Liver (tissue), 9 donors: ENCODE results near the gene TTLL4. TPM values are rescaled to one million over a fixed set of nuclear protein-coding genes. Genes with fewer than 3 reads are reported as not detected.

Source experiments
- DNase-seq: peaks from one replicate; pipeline ENCODE4 v3.0.0-alpha.2; 2017; ENCODE audit warnings: low spot score
- H3K27ac ChIP-seq, 2 donors: one replicate each; pipeline ENCODE4 v1.7.0; 2013; ENCODE audit warnings: inconsistent platforms in 2 of 2, low read length in 2 of 2, control low read depth in 1 of 2, low read depth in 1 of 2, mild to moderate bottlenecking in 1 of 2
- H3K27me3 ChIP-seq, 4 donors: one replicate each; pipeline versions ENCODE4 v1.6.1 to v1.7.0; 2013; ENCODE audit warnings: low read length in 3 of 4, inconsistent platforms in 1 of 4, mild to moderate bottlenecking in 1 of 4, moderate library complexity in 1 of 4; ENCODE audit not compliant: control insufficient read depth in 4 of 4, insufficient read depth in 4 of 4
- H3K36me3 ChIP-seq, 4 donors: one replicate each; pipeline versions ENCODE4 v1.6.1 to v1.7.0; 2013; ENCODE audit warnings: low read length in 3 of 4, mild to moderate bottlenecking in 3 of 4, low read depth in 1 of 4, moderate library complexity in 1 of 4; ENCODE audit not compliant: control insufficient read depth in 4 of 4, insufficient read depth in 3 of 4
- H3K4me1 ChIP-seq, 4 donors: one replicate each; pipeline versions ENCODE4 v1.6.1 to v1.7.0; 2013; ENCODE audit warnings: low read length in 3 of 4, mild to moderate bottlenecking in 3 of 4, moderate library complexity in 1 of 4; ENCODE audit not compliant: control insufficient read depth in 4 of 4, insufficient read depth in 4 of 4
- H3K4me3 ChIP-seq, 3 donors: one replicate each; pipeline versions ENCODE4 v1.6.1 to v1.7.0; 2013; ENCODE audit warnings: low read length in 3 of 3, control low read depth in 1 of 3, low read depth in 1 of 3, mild to moderate bottlenecking in 1 of 3
- H3K9ac ChIP-seq, 2 donors: one replicate each; pipeline ENCODE4 v1.7.0; 2013; ENCODE audit warnings: low read length in 2 of 2, mild to moderate bottlenecking in 2 of 2, moderate library complexity in 2 of 2, control low read depth in 1 of 2, low read depth in 1 of 2
- H3K9me3 ChIP-seq, 4 donors: one replicate each; pipeline versions ENCODE4 v1.6.1 to v1.7.0; 2013; ENCODE audit warnings: low read length in 3 of 4; ENCODE audit not compliant: control insufficient read depth in 4 of 4
- EGR1 ChIP-seq, 2 donors: IDR thresholded peaks; 2 replicates each; pipeline ENCODE4 v1.6.1; 2016 to 2018; ENCODE audit warnings: antibody characterized with exemption in 2 of 2, low read depth in 2 of 2
- FOXA1 ChIP-seq: IDR thresholded peaks from 2 replicates; pipeline ENCODE4 v1.6.1; 2016; ENCODE audit warnings: antibody characterized with exemption
- FOXA2 ChIP-seq: IDR thresholded peaks from 2 replicates; pipeline ENCODE4 v1.6.1; 2016; ENCODE audit warnings: antibody characterized with exemption
- GABPA ChIP-seq, 2 donors: IDR thresholded peaks in 1 of 2; conservative IDR thresholded peaks in 1 of 2; 2 replicates each; pipeline ENCODE4 v1.6.1; 2016; ENCODE audit warnings: antibody characterized with exemption in 2 of 2, mild to moderate bottlenecking in 1 of 2, moderate library complexity in 1 of 2
- HNF4A ChIP-seq, 2 donors: conservative IDR thresholded peaks; 2 replicates each; pipeline ENCODE4 v1.6.1; 2016; ENCODE audit warnings: antibody characterized with exemption in 2 of 2, mild to moderate bottlenecking in 2 of 2
- HNF4G ChIP-seq: IDR thresholded peaks from 2 replicates; pipeline ENCODE4 v1.6.1; 2016; ENCODE audit warnings: antibody characterized with exemption
- JUND ChIP-seq, 2 donors: IDR thresholded peaks; 2 replicates each; pipeline ENCODE4 v1.6.1; 2016; ENCODE audit warnings: antibody characterized with exemption in 2 of 2
- NR2F2 ChIP-seq: IDR thresholded peaks from 2 replicates; pipeline ENCODE4 v1.6.1; 2016; ENCODE audit warnings: antibody characterized with exemption
- RAD21 ChIP-seq, 2 donors: IDR thresholded peaks; 2 replicates each; pipeline ENCODE4 v1.6.1; 2016; ENCODE audit warnings: antibody characterized with exemption in 2 of 2, mild to moderate bottlenecking in 2 of 2
- RXRA ChIP-seq, 2 donors: IDR thresholded peaks; 2 replicates each; pipeline ENCODE4 v1.6.1; 2017 to 2018; ENCODE audit warnings: antibody characterized with exemption in 2 of 2, mild to moderate bottlenecking in 1 of 2
- SP1 ChIP-seq: IDR thresholded peaks from 2 replicates; pipeline ENCODE4 v1.6.1; 2018; ENCODE audit warnings: antibody characterized with exemption, mild to moderate bottlenecking
- TAF1 ChIP-seq: conservative IDR thresholded peaks from 2 replicates; pipeline ENCODE4 v1.6.1; 2016; ENCODE audit warnings: antibody characterized with exemption, mild to moderate bottlenecking
- YY1 ChIP-seq: IDR thresholded peaks from 2 replicates; pipeline ENCODE4 v1.6.1; 2016; ENCODE audit warnings: antibody characterized with exemption, mild to moderate bottlenecking
- WGBS: extraction: QIAGEN DNeasy Blood & Tissue Kit; methylation state at CpG from one replicate; pipeline ENCODE4 v1.1.7; 2013; 5-methylcytosine and 5-hydroxymethylcytosine counted together
- polyA plus RNA-seq, 2 donors: library from polyadenylated mRNA; stranded (reverse) in 1 of 2; unstranded in 1 of 2; fragments of 200-250 nt in 1 of 2; fragments of >200 nt in 1 of 2; fragmentation: Nextera tagmentation in 1 of 2; extraction: Ambion mirVana in 1 of 2; gene quantifications; one replicate each; pipeline versions ENCODE4 v1.2.1 to v1.2.3, GENCODE V29; 2013 to 2015
- total RNA-seq, 2 donors: library from RNA; depleted of rRNA; stranded (reverse); fragments of >200 nt; gene quantifications; one replicate each; pipeline ENCODE4 v1.2.3, GENCODE V29; 2014
- TF ChIP-seq, protein P1 (sequence below): IDR thresholded peaks from 2 replicates; pipeline ENCODE4 v1.6.1; 2016; ENCODE audit warnings: antibody characterized with exemption
- TF ChIP-seq, protein P2 (sequence below): IDR thresholded peaks from 2 replicates; pipeline ENCODE4 v1.6.1; 2016; ENCODE audit warnings: antibody characterized with exemption
- TF ChIP-seq, protein P3 (sequence below): IDR thresholded peaks from 2 replicates; pipeline ENCODE4 v1.6.1; 2016; ENCODE audit warnings: antibody characterized with exemption
- TF ChIP-seq, protein P4 (sequence below): fragments of 150-350 bp; IDR thresholded peaks from 2 replicates; pipeline ENCODE4 v1.5.1; 2017; ENCODE audit warnings: improper control_type of control experiment, low read depth, low read length; ENCODE audit not compliant: missing input control
- TF ChIP-seq, protein P5 (sequence below): IDR thresholded peaks from 2 replicates; pipeline ENCODE4 v1.6.1; 2016; ENCODE audit warnings: antibody characterized with exemption, mild to moderate bottlenecking
- donor health status: healthy.
- donor health status: healthy.
- donor health status: healthy.
- donor health status: healthy.
- donor health status: healthy.

The TTLL4 gene
- total and polyA plus RNA-seq, 4 donors, result 5.7 to 14.0 (median 6.6) TPM

DNA sequence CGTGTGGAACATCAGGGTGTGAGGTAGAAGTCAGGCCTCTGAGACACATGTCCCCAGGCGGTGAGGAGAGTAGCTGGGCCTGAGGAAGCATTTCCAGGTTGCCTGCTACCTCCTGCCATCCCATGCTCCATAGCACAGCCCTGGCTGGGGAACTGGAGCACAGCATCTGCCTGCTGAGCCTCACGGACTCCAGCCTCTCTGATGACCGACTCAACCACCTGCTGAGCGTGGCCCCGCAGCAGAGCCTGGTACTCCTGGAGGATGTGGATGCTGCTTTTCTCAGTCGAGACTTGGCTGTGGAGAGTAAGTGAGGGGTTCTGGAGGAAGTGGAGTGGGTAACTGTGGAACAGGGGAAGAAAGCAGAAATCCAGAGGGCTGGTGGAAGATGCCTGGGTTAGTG lies 48.3 kb upstream of the TTLL4 start:
- WGBS, result 93% methylated on average over 7 of the region's 7 CpGs
- TF ChIP-seq, protein P1, sequence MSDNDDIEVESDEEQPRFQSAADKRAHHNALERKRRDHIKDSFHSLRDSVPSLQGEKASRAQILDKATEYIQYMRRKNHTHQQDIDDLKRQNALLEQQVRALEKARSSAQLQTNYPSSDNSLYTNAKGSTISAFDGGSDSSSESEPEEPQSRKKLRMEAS, result no peak
- TF ChIP-seq FOXA1 (no peak), EGR1 (IDR thresholded peaks at IDR 0.05; ENCODE audit: low read depth in 2 of 2) (no peak), JUND (IDR thresholded peaks at IDR 0.05) (no peak), NR2F2 (no peak), TAF1 (no peak), RAD21 (IDR thresholded peaks at IDR 0.05) (no peak), RXRA (IDR thresholded peaks at IDR 0.05) (no peak), YY1 (no peak), HNF4G (no peak), SP1 (no peak), GABPA (IDR thresholded peaks at IDR 0.05 in 1 of 2, conservative IDR thresholded peaks at IDR 0.05 in 1 of 2) (no peak), FOXA2 (no peak), HNF4A (conservative IDR thresholded peaks at IDR 0.05) (no peak)
- TF ChIP-seq, protein P2, sequence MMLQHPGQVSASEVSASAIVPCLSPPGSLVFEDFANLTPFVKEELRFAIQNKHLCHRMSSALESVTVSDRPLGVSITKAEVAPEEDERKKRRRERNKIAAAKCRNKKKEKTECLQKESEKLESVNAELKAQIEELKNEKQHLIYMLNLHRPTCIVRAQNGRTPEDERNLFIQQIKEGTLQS, result no peak
- TF ChIP-seq, protein P3, sequence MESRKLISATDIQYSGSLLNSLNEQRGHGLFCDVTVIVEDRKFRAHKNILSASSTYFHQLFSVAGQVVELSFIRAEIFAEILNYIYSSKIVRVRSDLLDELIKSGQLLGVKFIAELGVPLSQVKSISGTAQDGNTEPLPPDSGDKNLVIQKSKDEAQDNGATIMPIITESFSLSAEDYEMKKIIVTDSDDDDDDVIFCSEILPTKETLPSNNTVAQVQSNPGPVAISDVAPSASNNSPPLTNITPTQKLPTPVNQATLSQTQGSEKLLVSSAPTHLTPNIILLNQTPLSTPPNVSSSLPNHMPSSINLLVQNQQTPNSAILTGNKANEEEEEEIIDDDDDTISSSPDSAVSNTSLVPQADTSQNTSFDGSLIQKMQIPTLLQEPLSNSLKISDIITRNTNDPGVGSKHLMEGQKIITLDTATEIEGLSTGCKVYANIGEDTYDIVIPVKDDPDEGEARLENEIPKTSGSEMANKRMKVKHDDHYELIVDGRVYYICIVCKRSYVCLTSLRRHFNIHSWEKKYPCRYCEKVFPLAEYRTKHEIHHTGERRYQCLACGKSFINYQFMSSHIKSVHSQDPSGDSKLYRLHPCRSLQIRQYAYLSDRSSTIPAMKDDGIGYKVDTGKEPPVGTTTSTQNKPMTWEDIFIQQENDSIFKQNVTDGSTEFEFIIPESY, result no peak
- TF ChIP-seq, protein P4, sequence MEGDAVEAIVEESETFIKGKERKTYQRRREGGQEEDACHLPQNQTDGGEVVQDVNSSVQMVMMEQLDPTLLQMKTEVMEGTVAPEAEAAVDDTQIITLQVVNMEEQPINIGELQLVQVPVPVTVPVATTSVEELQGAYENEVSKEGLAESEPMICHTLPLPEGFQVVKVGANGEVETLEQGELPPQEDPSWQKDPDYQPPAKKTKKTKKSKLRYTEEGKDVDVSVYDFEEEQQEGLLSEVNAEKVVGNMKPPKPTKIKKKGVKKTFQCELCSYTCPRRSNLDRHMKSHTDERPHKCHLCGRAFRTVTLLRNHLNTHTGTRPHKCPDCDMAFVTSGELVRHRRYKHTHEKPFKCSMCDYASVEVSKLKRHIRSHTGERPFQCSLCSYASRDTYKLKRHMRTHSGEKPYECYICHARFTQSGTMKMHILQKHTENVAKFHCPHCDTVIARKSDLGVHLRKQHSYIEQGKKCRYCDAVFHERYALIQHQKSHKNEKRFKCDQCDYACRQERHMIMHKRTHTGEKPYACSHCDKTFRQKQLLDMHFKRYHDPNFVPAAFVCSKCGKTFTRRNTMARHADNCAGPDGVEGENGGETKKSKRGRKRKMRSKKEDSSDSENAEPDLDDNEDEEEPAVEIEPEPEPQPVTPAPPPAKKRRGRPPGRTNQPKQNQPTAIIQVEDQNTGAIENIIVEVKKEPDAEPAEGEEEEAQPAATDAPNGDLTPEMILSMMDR, result no peak
- TF ChIP-seq, protein P5, sequence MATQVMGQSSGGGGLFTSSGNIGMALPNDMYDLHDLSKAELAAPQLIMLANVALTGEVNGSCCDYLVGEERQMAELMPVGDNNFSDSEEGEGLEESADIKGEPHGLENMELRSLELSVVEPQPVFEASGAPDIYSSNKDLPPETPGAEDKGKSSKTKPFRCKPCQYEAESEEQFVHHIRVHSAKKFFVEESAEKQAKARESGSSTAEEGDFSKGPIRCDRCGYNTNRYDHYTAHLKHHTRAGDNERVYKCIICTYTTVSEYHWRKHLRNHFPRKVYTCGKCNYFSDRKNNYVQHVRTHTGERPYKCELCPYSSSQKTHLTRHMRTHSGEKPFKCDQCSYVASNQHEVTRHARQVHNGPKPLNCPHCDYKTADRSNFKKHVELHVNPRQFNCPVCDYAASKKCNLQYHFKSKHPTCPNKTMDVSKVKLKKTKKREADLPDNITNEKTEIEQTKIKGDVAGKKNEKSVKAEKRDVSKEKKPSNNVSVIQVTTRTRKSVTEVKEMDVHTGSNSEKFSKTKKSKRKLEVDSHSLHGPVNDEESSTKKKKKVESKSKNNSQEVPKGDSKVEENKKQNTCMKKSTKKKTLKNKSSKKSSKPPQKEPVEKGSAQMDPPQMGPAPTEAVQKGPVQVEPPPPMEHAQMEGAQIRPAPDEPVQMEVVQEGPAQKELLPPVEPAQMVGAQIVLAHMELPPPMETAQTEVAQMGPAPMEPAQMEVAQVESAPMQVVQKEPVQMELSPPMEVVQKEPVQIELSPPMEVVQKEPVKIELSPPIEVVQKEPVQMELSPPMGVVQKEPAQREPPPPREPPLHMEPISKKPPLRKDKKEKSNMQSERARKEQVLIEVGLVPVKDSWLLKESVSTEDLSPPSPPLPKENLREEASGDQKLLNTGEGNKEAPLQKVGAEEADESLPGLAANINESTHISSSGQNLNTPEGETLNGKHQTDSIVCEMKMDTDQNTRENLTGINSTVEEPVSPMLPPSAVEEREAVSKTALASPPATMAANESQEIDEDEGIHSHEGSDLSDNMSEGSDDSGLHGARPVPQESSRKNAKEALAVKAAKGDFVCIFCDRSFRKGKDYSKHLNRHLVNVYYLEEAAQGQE, result no peak
- no peaks in the 10 kb centered on the region for H3K9me3 ChIP-seq
- no peaks in the 10 kb centered on the region for H3K27me3 ChIP-seq
- peaks cover 19 to 54% (median 37%) of the 10 kb centered on the region in 4 donors for H3K36me3 ChIP-seq
- H3K9ac ChIP-seq, result no peak overlapping the region
- no peak for DNase-seq
- peaks cover 9 to 22% (median 14%) of the 10 kb centered on the region in 4 donors for H3K4me1 ChIP-seq
- no peak overlapping the region for H3K4me3 ChIP-seq
- H3K27ac ChIP-seq, result no peak overlapping the region
